ENCODE results near the gene PDE8A. TPM values are rescaled to one million over a fixed set of nuclear protein-coding genes. Genes with fewer than 3 reads are reported as not detected.

The PDE8A gene
- total RNA-seq, 2 experiments from 2014 or later: 23.2 to 24.4 TPM

DNA sequence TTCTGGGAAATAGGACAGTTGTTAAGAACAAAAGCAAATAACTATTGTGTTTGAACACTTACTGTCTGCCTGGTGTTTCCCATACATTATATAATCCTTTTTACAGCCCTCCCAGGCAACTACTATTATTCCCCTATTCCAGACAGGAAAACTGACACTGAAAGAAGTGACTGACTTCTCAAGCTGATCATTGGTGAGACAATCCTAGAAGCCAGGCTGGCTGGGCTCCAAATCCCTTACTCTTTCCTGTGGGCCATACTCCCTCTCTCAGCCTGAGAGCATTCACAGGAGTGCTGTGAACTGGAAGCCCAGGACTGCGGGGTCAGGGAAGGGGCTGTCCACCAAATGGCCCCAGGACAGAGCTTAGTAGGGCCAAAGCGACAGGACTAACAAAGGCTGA, 39.2 kb upstream of the PDE8A start:
- Mint-ChIP-seq H3K4me3 (no peak overlapping the region), H3K4me1 (ENCODE audit: low read depth) (no peaks in the 10 kb centered on the region), H3K27ac (no peak overlapping the region), H3K27me3 (peaks cover 2% of the 10 kb centered on the region), H3K9me3 (no peaks in the 10 kb centered on the region), H3K36me3 (ENCODE audit: low read depth) (no peaks in the 10 kb centered on the region)
- DNase-seq (no peak), ATAC-seq (no peak)
- intact Hi-C loops (cut with micrococcal nuclease): no loop called here
- TF ChIP-seq, protein P1, sequence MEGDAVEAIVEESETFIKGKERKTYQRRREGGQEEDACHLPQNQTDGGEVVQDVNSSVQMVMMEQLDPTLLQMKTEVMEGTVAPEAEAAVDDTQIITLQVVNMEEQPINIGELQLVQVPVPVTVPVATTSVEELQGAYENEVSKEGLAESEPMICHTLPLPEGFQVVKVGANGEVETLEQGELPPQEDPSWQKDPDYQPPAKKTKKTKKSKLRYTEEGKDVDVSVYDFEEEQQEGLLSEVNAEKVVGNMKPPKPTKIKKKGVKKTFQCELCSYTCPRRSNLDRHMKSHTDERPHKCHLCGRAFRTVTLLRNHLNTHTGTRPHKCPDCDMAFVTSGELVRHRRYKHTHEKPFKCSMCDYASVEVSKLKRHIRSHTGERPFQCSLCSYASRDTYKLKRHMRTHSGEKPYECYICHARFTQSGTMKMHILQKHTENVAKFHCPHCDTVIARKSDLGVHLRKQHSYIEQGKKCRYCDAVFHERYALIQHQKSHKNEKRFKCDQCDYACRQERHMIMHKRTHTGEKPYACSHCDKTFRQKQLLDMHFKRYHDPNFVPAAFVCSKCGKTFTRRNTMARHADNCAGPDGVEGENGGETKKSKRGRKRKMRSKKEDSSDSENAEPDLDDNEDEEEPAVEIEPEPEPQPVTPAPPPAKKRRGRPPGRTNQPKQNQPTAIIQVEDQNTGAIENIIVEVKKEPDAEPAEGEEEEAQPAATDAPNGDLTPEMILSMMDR (IDR thresholded peaks at IDR 0.05): no peak
- ChIA-PET CTCF (interaction anchor here (0.9 to 1.7 kb wide), 2 partner anchors 14 to 23 kb away, joined by 3 to 4 read pairs; no protein-coding TSS in a partner anchor), POLR2A (no interaction called here)

DNA sequence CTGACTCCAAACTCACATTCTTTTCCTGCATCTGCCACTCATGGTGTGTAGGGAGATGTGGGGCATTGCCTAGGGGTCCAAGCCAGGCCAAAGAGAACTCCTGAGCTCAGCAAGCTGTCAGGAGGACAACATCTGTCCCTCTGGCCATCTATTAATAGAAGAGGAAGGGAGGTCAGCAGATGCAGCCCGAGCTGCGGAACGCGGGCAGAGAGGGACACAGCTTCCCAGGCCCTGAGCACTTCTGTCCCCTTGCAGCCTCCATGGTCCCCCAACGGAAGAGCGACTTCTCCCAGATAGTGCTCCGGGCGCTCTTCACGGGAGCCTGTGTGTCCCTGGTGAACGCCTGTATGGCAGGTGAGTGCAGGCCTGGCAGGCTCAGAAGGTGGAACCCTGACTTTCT, 37.3 kb upstream of the PDE8A start:
- Mint-ChIP-seq H3K9me3 (no peaks in the 10 kb centered on the region), H3K4me1 (ENCODE audit: low read depth) (no peaks in the 10 kb centered on the region)

DNA sequence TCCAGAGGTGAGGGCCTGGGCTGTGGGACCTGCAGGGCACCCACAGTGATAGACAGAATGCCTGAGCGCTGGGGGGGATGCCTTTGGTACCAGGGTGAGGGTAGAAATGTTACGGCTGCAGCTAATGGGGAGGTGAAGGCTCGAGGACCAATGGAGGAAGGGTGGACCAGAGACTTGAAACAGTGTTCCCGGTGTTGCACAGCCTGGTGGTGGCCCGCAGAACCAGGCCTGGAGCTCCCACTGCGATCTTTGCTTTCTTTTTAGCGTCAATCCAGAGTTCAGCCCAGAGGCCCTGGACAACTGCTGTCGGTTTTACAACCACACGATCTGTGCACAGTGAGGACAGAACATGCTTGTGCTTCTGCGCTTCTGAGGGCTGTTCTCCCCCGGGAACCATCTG, 36.8 kb upstream of the PDE8A start:
- Mint-ChIP-seq H3K4me3 (no peak overlapping the region), H3K36me3 (ENCODE audit: low read depth) (no peaks in the 10 kb centered on the region), H3K9me3 (no peaks in the 10 kb centered on the region), H3K4me1 (ENCODE audit: low read depth) (no peaks in the 10 kb centered on the region), H3K27me3 (no peaks in the 10 kb centered on the region), H3K27ac (no peak overlapping the region)
- TF ChIP-seq, protein P1 (IDR thresholded peaks at IDR 0.05): no peak
- no peak for DNase-seq
- ChIA-PET POLR2A (interaction anchor here (0.8 kb wide), 1 partner anchor 34 kb away, joined by 3 read pairs; no protein-coding TSS in a partner anchor), CTCF (no interaction called here)
- intact Hi-C loops (cut with micrococcal nuclease): no loop called here
- no peak for ATAC-seq

More for the DNA sequence above, 37.3 kb upstream of the PDE8A start:
- no peak for ATAC-seq
- no peaks in the 10 kb centered on the region for H3K36me3 Mint-ChIP-seq (ENCODE audit: low read depth)
- intact Hi-C loops (cut with micrococcal nuclease): no loop called here
- no peak overlapping the region for H3K4me3 Mint-ChIP-seq
- ChIA-PET POLR2A (interaction anchor here (0.8 kb wide), 1 partner anchor 33 kb away, joined by 3 read pairs; no protein-coding TSS in a partner anchor), CTCF (no interaction called here)
- TF ChIP-seq, protein P1 (IDR thresholded peaks at IDR 0.05): no peak
- DNase-seq: no peak
- no peak overlapping the region for H3K27ac Mint-ChIP-seq
- H3K27me3 Mint-ChIP-seq: no peaks in the 10 kb centered on the region

DNA sequence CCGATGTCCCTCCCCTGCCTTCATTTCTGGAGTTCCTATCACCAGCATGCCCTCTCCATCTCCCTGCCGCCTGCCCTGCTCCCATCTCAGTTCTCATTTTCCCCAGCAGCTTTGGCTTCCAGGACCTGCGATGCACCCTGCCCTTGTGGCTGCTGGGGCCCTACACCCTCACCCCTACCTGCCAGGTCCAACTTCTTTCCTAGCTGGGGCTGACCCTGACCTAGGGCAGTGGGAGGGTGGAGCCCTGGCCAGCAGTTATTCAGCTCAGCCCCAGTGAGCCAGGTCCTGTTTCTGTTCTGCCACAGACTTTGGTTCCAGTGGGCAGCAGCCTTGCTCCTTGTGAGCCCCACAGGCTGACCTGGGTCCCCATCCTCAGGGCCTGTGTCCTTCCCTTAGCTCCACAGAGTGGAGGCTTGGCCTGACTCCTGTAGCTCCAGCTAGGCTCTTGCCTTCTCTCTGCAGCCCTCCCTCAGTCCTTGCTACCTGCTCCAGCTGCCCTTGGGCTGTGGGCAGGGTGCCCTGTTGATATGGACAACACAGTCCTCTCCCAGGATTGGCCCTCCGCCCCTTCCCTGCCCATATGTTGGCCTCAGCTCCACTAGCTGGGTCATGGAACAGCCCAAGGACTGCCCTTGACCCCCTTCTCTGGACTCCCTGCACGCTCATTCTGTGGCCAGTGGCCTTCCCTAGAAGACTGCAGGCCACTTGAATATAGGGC, 34.7 kb upstream of the PDE8A start:
- DNase-seq: no peak
- intact Hi-C loops (cut with micrococcal nuclease): no loop called here
- TF ChIP-seq, protein P1 (IDR thresholded peaks at IDR 0.05): no peak
- Mint-ChIP-seq H3K4me1 (ENCODE audit: low read depth) (no peaks in the 10 kb centered on the region), H3K9me3 (no peaks in the 10 kb centered on the region), H3K4me3 (no peak overlapping the region), H3K36me3 (ENCODE audit: low read depth) (no peaks in the 10 kb centered on the region), H3K27ac (no peak overlapping the region), H3K27me3 (no peaks in the 10 kb centered on the region)
- CTCF ChIA-PET: interaction anchor here (1.0 kb wide), 1 partner anchor 10 kb away, joined by 4 read pairs; no protein-coding TSS in a partner anchor
- POLR2A ChIA-PET: no interaction called here
- ATAC-seq: no peak
